Islet precursor cell (in vitro differentiated cells): Measurements from ENCODE around the gene CLIC1.

ENCODE experiments used
- DNase-seq: peaks from one replicate; pipeline ENCODE4 v3.0.0-alpha.2; 2018

The CLIC1 gene

DNA sequence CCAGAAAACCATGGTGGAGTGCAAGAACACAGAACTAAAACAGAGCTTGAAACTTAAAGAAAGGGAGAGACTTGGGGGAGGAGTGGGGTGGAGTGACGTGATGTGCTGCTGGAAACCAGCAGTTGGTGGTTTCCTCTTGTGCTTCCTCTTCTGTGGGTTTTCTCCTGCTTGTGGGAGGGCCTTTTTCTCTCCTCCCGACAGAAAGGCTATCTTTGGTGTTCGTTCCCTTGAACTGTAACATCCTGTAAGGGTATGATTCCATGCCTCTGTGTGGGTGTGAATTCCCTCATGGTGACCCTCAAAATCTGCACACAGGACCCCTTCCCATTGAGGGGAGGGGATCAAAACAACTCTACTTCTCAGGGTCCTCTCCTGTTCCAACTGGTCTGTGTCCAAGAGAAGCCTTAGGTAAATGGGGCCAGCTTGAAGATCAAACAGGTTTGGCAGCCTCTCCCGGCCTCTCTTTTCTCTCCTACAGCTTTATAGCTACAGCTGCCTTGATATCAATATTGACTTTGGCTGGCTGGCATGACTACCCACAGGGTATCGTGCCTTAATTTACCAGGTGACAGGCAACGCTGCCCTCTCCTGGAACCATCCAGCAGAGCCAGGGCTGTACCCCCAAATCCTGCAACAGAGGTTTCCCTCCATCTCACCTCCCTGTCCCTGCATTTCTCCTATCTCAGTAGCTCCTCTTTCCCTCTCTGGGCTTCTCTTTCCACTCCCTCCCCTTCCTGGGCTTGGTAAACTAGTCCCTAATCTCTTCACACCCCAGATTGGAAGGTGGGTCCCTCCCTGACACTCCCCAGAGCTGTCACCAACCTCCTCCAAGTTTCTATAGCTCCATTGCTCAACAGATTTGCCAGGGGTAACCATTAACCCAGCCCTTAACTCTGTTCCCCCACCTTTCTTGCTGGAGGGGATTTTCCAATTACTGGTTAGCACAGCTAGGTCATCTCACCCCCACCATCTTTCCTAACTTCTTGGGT, 2.0 kb upstream of the CLIC1 start:
- no peak for DNase-seq

- no peak for DNase-seq
These were observed 1.1 kb upstream of the CLIC1 start for GRCh38 chr6:31737315-31737990.

GRCh38 chr6:31736768-31737314, 511 bp upstream of the CLIC1 start:
- DNase-seq, result no peak

DNA sequence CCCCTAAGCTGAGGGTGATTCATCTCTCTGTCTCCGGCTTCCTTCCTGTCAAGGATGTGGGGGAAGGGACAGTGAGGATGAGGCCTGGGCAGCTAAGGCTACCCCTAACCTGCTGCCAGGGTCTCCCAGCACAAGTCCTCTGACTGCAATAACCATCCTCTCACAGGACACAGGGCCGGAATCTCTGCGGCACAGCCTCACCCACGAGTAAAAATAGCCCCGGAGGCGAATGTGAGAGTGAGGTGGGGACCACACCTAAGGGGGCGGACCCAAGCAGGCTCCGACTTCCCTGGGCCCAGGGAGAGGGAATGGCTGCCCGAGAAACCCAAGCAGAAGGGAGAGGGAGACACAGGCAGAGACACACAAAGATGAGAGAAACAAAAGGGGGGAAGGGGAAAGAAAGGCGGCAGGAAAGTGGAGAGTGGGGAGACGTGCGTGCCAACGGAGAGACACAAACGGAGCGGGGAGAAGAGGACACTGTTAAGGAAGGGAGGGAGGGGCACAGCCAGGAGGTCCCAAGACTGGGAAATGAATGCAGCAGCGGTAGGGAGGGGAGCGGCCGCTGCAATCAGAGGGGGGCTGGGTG, 1.4 kb downstream of the CLIC1 start:
- DNase-seq, result peak; percentile 90

DNA sequence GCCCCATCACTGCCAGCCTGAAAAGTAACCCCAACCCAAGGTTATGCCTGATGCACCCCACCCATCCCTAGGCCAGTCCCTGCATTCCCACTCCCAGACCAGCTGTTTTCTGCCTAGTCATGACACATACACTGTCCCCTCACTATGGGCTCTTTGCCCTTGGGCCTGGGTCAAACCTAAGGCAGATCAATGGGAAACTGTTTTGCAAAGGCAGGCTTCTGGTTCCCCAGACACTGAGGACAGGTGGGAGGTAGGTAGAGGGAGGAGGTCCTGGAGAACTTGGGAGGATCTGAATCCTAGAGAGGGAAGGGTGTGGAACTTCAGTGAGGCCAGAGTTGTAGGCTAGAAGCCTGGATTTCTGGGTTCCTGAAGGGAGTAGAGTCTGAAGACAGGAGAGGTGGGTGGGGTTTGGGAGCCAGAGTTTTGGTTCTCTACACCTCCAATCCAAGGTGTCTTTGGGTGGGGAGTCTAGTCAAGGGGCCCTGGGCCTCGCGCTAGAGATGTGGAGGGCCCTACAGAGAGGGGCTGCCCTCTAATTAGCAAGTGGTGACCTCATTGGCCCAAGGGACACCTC, 2.0 kb downstream of the CLIC1 start:
- DNase-seq, result no peak

GRCh38 chr6:31733734-31734133, 2.6 kb downstream of the CLIC1 start:
- no peak for DNase-seq

- DNase-seq, result no peak
These were observed 4.3 kb downstream of the CLIC1 start for GRCh38 chr6:31732029-31732428.

GRCh38 chr6:31730631-31731086, 5.7 kb downstream of the CLIC1 start:
- DNase-seq, result no peak

GRCh38 chr6:31729979-31730630, 6.2 kb downstream of the CLIC1 start:
- peak; percentile 97 for DNase-seq

DNA sequence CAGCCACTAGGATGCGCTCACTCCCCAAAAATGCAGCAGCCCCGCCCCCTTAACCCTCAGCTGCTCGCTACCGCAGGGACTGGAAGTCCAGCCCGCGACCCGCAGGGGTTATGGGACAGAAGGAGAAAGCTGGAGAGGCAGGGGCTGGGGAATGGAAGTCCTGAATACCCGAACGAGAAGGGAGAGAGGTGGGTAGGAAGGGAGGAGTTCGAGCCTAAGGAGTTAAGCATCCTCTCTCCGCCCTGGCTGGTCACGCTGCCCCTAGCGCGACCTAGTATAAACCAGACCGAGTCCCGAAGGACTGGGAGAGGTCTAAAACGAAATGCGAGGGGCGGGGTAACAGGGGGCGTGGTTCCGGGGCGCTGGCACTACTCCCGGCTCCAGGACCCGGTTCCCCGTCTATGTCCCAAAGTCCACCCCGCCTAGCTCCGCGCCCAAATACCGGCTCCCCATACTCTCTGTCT, 6.8 kb downstream of the CLIC1 start:
- DNase-seq, result peak; percentile 94

GRCh38 chr6:31728767-31729514, 7.4 kb downstream of the CLIC1 start, which contains the start of gene DDAH2:
TSS of gene DDAH2 (minus strand) at chr6:31729299. CDS start at chr6:31729161, 138 bp downstream.
- DNase-seq, result no peak

GRCh38 chr6:31727717-31728671, 8.3 kb downstream of the CLIC1 start:
- no peak for DNase-seq

- no peak for DNase-seq
These were observed 9.2 kb downstream of the CLIC1 start for GRCh38 chr6:31727034-31727716.

DNA sequence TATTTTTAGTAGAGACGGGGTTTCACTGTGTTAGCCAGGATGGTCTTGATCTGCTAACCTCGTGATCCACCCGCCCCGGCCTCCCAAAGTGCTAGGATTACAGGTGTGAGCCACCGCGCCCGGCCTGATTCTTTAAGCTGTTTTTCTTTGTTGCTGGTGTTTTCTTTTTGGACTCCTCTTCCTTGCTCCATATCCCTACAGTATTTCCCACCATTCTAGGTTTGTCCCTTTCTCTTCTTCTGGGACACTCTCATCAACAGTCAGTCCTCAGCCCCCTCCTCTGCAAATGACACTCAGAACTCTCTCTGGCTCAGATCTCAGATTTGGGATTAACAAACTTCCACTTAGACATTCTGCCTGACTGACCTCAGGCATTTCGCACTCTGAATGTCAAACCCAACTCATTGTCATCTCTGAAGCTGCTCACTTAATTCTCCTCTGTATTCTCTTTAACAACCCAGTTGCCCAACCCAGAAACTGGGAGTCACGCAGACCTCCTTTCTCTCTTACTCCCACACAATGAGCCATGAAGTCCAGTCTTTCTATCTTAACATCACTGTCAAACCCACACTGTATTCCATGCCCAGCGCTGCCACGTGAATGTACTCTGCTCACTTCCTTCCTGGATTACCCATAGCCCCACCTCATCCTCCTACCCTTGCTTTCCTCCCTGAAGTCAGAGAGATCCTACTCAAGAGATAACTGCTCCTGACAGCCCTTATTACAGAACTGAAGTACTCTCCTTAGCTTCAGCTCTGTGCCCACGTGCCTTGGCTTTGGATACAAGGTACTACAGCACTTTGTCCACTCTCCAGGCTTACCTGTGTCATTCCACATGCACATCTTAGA, 10.6 kb downstream of the CLIC1 start:
- no peak for DNase-seq

- no peak for DNase-seq
These were observed 12.2 kb downstream of the CLIC1 start for GRCh38 chr6:31723980-31724691.

- peak; percentile 42 for DNase-seq
These were observed 12.9 kb downstream of the CLIC1 start, which contains the start of gene MPIG6B for GRCh38 chr6:31723245-31723979. TSS of gene MPIG6B (plus strand) at chr6:31723373. CDS start at chr6:31723384, 11 bp downstream.

- DNase-seq, result no peak
These were observed 14.2 kb downstream of the CLIC1 start for GRCh38 chr6:31722173-31722572.
